Common myeloid progenitor, CD34-positive (primary cell): ENCODE data around the gene KLHL29.

ENCODE experiments used
- CTCF ChIA-PET: fragments of 350-600 bp; sonication (Branson Sonifier 250); formaldehyde crosslinking; loops from one replicate; lab custom pipeline; 2021; ENCODE audit warnings: antibody characterized with exemption; lab: Charles Lee
- POLR2A ChIA-PET: fragments of 350-600 bp; sonication (Branson Sonifier 250); formaldehyde crosslinking; loops from one replicate; lab custom pipeline; 2021; ENCODE audit warnings: antibody characterized with exemption; lab: Charles Lee
- DNase-seq, 3 donors: peaks; one replicate each; pipeline versions ENCODE4 v3.0.0 to v3.0.0-alpha.2; 2013
- H3K27ac ChIP-seq, 2 experiments: 1 replicate in 1 of 2; 2 replicates in 1 of 2; pipeline ENCODE4 v1.7.0; 2013; ENCODE audit warnings: inconsistent platforms in 2 of 2, low read length in 2 of 2, mild to moderate bottlenecking in 2 of 2, low read depth in 1 of 2, moderate library complexity in 1 of 2; ENCODE audit not compliant: severe bottlenecking in 2 of 2, insufficient read depth in 1 of 2, poor library complexity in 1 of 2
- H3K27me3 ChIP-seq, 5 experiments: replicated peaks in 2 of 5; 1 replicate in 3 of 5; 2 replicates in 2 of 5; pipeline versions ENCODE4 v1.6.1 to v1.7.0; 2013; ENCODE audit warnings: low read length in 4 of 5, mild to moderate bottlenecking in 2 of 5, moderate library complexity in 2 of 5, inconsistent platforms in 1 of 5; ENCODE audit not compliant: insufficient read depth in 5 of 5, control insufficient read depth in 4 of 5
- H3K36me3 ChIP-seq, 4 experiments: 1 replicate in 2 of 4; 2 replicates in 2 of 4; pipeline versions ENCODE4 v1.6.1 to v1.7.0; 2013; ENCODE audit warnings: low read length in 3 of 4, control low read depth in 1 of 4, mild to moderate bottlenecking in 1 of 4; ENCODE audit not compliant: control insufficient read depth in 4 of 4, insufficient read depth in 4 of 4
- H3K4me1 ChIP-seq, 4 experiments: 1 replicate in 3 of 4; 2 replicates in 1 of 4; pipeline versions ENCODE4 v1.6.1 to v1.7.1; 2013; ENCODE audit warnings: low read length in 3 of 4, mild to moderate bottlenecking in 3 of 4, control low read depth in 1 of 4, inconsistent platforms in 1 of 4, moderate library complexity in 1 of 4; ENCODE audit not compliant: control insufficient read depth in 4 of 4, insufficient read depth in 4 of 4; ENCODE audit errors: control extremely low read depth in 1 of 4
- H3K4me3 ChIP-seq, 7 experiments: 1 replicate in 4 of 7; 2 replicates in 3 of 7; pipeline versions ENCODE4 v1.5.1 to v1.7.0; 2013; ENCODE audit warnings: mild to moderate bottlenecking in 7 of 7, low read length in 6 of 7, moderate library complexity in 6 of 7, inconsistent platforms in 2 of 7, low read depth in 2 of 7, control low read depth in 1 of 7; ENCODE audit not compliant: insufficient read depth in 4 of 7, control insufficient read depth in 1 of 7; ENCODE audit errors: extremely low read depth in 1 of 7
- H3K9me3 ChIP-seq, 5 experiments: 1 replicate in 4 of 5; 2 replicates in 1 of 5; pipeline versions ENCODE4 v1.6.1 to v1.7.1; 2013; ENCODE audit warnings: low read length in 4 of 5, mild to moderate bottlenecking in 2 of 5, inconsistent platforms in 1 of 5, low read depth in 1 of 5, moderate library complexity in 1 of 5; ENCODE audit not compliant: control insufficient read depth in 4 of 5, insufficient read depth in 2 of 5; ENCODE audit errors: control extremely low read depth in 1 of 5
- WGBS: methylation state at CpG from one replicate; pipeline ENCODE4 v1.1.5; 2013; ENCODE audit not compliant: insufficient coverage; 5-methylcytosine and 5-hydroxymethylcytosine counted together

Gene KLHL29

DNA sequence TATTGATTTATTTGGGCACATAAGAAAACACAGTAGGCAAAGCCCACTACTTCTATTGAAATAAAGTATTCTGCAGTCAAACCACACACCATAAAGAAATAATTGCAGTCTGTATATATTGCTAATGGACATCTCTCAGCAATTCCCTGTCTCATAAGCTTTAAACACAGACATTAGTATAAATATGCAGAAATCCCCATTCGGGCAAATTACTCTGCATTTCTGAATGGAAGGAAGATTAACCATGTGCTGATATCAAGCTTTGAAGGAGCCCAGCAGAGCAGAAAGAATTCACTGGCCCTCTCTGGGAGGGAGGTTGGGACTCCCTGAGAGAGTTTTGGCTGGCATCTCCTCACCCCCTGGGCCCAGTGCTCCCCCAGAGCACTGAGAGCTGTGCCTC, 272.4 kb downstream of the KLHL29 start:
- WGBS: 86% methylated on average over 1 of the region's 1 CpG
- Histone ChIP-seq H3K4me1 (peaks cover 0 to 14% (median 7%) of the 10 kb centered on the region in 4 experiments), H3K9me3 (no peaks in the 10 kb centered on the region), H3K27ac (no peak overlapping the region), H3K36me3 (no peaks in the 10 kb centered on the region), H3K4me3 (no peak overlapping the region), H3K27me3 (peaks cover 0 to 12% (median 4%) of the 10 kb centered on the region in 5 experiments)
- DNase-seq: no peak
- ChIA-PET CTCF (no interaction called here), POLR2A (no interaction called here)

- 91% methylated on average over 6 of the region's 7 CpGs for WGBS
Observed at GRCh38 chr2:23657934-23658333, 273.0 kb downstream of the KLHL29 start.

GRCh38 chr2:23658466-23658942, 273.5 kb downstream of the KLHL29 start:
- Histone ChIP-seq H3K4me3 (peak overlapping the region in 3 of 7 experiments; percentile 15 to 23 (median 22)), H3K9me3 (no peaks in the 10 kb centered on the region), H3K36me3 (no peaks in the 10 kb centered on the region), H3K4me1 (peaks cover 0 to 14% (median 8%) of the 10 kb centered on the region in 4 experiments), H3K27me3 (peaks cover 0 to 24% (median 5%) of the 10 kb centered on the region in 5 experiments), H3K27ac (no peak overlapping the region)
- CTCF ChIA-PET: interaction anchor here (0.9 kb wide), 2 partner anchors 8 to 14 kb away, joined by 3 read pairs; no protein-coding TSS in a partner anchor
- POLR2A ChIA-PET: no interaction called here
- peak; percentile 54 to 75 (median 70) for DNase-seq
- WGBS: 29% methylated on average over 18 of the region's 19 CpGs

More at GRCh38 chr2:23657934-23658333, 273.0 kb downstream of the KLHL29 start:
- Histone ChIP-seq H3K4me1 (peaks cover 0 to 14% (median 7%) of the 10 kb centered on the region in 4 experiments), H3K4me3 (peak overlapping the region in 2 of 7 experiments; percentile 15 to 22), H3K9me3 (no peaks in the 10 kb centered on the region), H3K27ac (no peak overlapping the region), H3K27me3 (peaks cover 0 to 18% (median 4%) of the 10 kb centered on the region in 5 experiments), H3K36me3 (no peaks in the 10 kb centered on the region)
- ChIA-PET POLR2A (no interaction called here), CTCF (interaction anchor here (0.9 kb wide), 1 partner anchor 8 kb away, joined by 3 read pairs; no protein-coding TSS in a partner anchor)
- DNase-seq: no peak

GRCh38 chr2:23659328-23659727, 274.3 kb downstream of the KLHL29 start:
- POLR2A ChIA-PET: no interaction called here
- WGBS: 91% methylated on average over 9 of the region's 9 CpGs
- Histone ChIP-seq H3K4me3 (no peak overlapping the region), H3K9me3 (no peaks in the 10 kb centered on the region), H3K27me3 (peaks cover 0 to 32% (median 12%) of the 10 kb centered on the region in 5 experiments), H3K36me3 (no peaks in the 10 kb centered on the region), H3K4me1 (peaks cover 0 to 14% (median 8%) of the 10 kb centered on the region in 4 experiments), H3K27ac (no peak overlapping the region)
- no peak for DNase-seq
- CTCF ChIA-PET: interaction anchor here (0.9 kb wide), 1 partner anchor 13 kb away, joined by 3 read pairs; no protein-coding TSS in a partner anchor

DNA sequence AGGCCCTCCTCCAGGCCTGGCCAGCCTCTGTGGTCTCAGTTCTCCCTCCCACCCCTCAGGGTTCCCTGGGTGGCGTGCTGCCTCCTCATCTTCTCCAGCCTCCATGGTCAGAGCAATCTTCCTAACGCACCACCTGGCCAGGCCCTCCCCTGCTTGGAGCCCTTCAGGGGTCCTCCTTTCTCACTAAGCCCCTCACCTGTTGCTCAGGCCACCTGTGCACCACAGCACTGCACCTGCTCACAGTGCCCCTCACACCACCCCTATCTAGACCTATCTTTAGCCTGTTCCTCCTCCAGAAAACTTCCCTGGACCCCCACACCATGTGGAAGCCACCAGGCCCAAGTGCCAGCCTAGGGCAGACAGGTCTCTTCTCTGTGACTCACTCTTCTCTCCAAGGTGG, 274.8 kb downstream of the KLHL29 start:
- ChIA-PET POLR2A (no interaction called here), CTCF (no interaction called here)
- WGBS: 97% methylated on average over 2 of the region's 2 CpGs

DNA sequence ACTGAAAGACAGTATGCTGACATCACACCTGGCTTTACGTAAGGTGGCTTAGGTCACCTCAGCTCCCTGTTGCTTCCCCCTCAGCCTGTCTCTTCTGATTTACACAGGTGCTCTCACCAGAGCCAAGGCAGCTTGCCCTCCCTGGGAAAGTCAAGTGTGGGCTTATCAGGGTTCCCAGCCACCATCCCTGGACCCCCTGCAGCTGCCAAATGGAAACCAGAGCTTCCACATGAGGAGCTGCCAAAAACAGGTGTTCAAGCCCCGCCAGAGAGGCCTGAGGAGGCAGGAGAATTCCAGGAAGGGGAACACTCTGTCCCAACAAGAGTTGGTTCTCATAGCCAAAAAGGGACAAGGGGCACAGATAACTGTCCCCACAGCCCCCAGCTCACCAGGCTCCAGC, 275.3 kb downstream of the KLHL29 start:
- no peak for DNase-seq
- ChIA-PET POLR2A (no interaction called here), CTCF (no interaction called here)
- Histone ChIP-seq H3K9me3 (no peaks in the 10 kb centered on the region), H3K27ac (no peak overlapping the region), H3K4me1 (peaks cover 0 to 14% (median 8%) of the 10 kb centered on the region in 4 experiments), H3K4me3 (no peak overlapping the region), H3K36me3 (no peaks in the 10 kb centered on the region), H3K27me3 (peaks cover 0 to 40% (median 12%) of the 10 kb centered on the region in 5 experiments)
- WGBS: 100% methylated on average over 2 of the region's 2 CpGs

More for the DNA sequence above, 274.8 kb downstream of the KLHL29 start:
- Histone ChIP-seq H3K4me1 (peaks cover 0 to 14% (median 8%) of the 10 kb centered on the region in 4 experiments), H3K36me3 (no peaks in the 10 kb centered on the region), H3K27me3 (peaks cover 0 to 36% (median 12%) of the 10 kb centered on the region in 5 experiments), H3K4me3 (no peak overlapping the region), H3K9me3 (no peaks in the 10 kb centered on the region), H3K27ac (no peak overlapping the region)
- no peak for DNase-seq
